Measurements from ENCODE around the gene PODXL. TPM values are rescaled to one million over a fixed set of nuclear protein-coding genes. Genes with fewer than 3 reads are reported as not detected.

PODXL gene
- total RNA-seq, 1 experiment from 2014 or later: 727 TPM

GRCh38 chr7:131489881-131490280 is 66.5 kb downstream of the PODXL start:
- Histone ChIP-seq H3K4me2 (ENCODE audit: insufficient read depth, insufficient read length, low read length) (no peak overlapping the region), H3K4ac (ENCODE audit: low read depth, low read length) (no peak overlapping the region), H2BK15ac (ENCODE audit: low read depth, low read length) (no peak overlapping the region), H3K4me1 (ENCODE audit: insufficient read depth, low read length) (no peaks in the 10 kb centered on the region), H2BK120ac (ENCODE audit: low read depth, low read length, poor library complexity, severe bottlenecking) (no peak overlapping the region), H4K8ac (replicated peaks; ENCODE audit: insufficient read length, low read depth, low read length) (no peak overlapping the region), H3K23me2 (ENCODE audit: insufficient read length, low read depth, low read length, poor library complexity, severe bottlenecking) (no peaks in the 10 kb centered on the region), H4K20me1 (ENCODE audit: control insufficient read depth, insufficient read depth, insufficient read length) (no peaks in the 10 kb centered on the region), H2BK12ac (ENCODE audit: insufficient read length, low read depth, low read length) (no peak overlapping the region), H3K18ac (ENCODE audit: insufficient read length, low read depth, low read length) (no peak overlapping the region), H3K56ac (ENCODE audit: insufficient read length, low read depth, low read length) (no peak overlapping the region), H3K9me3 (ENCODE audit: control insufficient read depth, low read depth, low read length) (no peaks in the 10 kb centered on the region), H3K14ac (ENCODE audit: insufficient read depth, low read length) (no peak overlapping the region), H3T11ph (ENCODE audit: low read length) (no peak overlapping the region), H3K23ac (ENCODE audit: insufficient read length, low read depth, low read length) (no peak overlapping the region), H3K27me3 (ENCODE audit: insufficient read depth, low read length) (no peaks in the 10 kb centered on the region), H4K91ac (ENCODE audit: insufficient read length, low read depth, low read length) (no peak overlapping the region), H4K5ac (ENCODE audit: insufficient read length, low read depth, low read length) (no peak overlapping the region), H3K9ac (ENCODE audit: extremely low read depth, insufficient read length, low read length) (no peak overlapping the region), H2AK5ac (ENCODE audit: insufficient read length, low read length) (no peak overlapping the region), H2BK20ac (ENCODE audit: low read depth, low read length, poor library complexity, severe bottlenecking) (no peak overlapping the region), H3K79me1 (ENCODE audit: insufficient read depth, low read depth, low read length, poor library complexity, severe bottlenecking) (no peaks in the 10 kb centered on the region), H3K79me2 (ENCODE audit: insufficient read depth, low read length) (no peaks in the 10 kb centered on the region), H3K27ac (ENCODE audit: insufficient read length, low read depth, low read length) (no peak overlapping the region), H2BK5ac (ENCODE audit: insufficient read length, low read length) (no peak overlapping the region), H2AFZ (ENCODE audit: low read length) (no peak overlapping the region)
- H3K27ac Mint-ChIP-seq: peak overlapping the region in 1 of 3 experiments; percentile 10; a peak in 2 of 7 replicates
- no peaks in the 10 kb centered on the region for H3K9me3 Mint-ChIP-seq
- H3K4me1 Mint-ChIP-seq: 0 out of 4 replicates have a peak, but pooled peaks cover 0 to 2% of the 10 kb centered on the region in 2 experiments
- WGBS (ENCODE audit: extremely low coverage, insufficient read length, low lambda C conversion rate): no CpG with 5 or more reads among the region's 4 CpGs
- DNase-seq: no peak
- H3K27me3 Mint-ChIP-seq (ENCODE audit: low read depth): no peaks in the 10 kb centered on the region; the same call in 1 of the 2 replicates
- no peaks in the 10 kb centered on the region; a peak in 2 of 7 replicates for H3K36me3 Mint-ChIP-seq (ENCODE audit: insufficient read depth in 1 of 3, low read depth in 3 of 3)
- no peak overlapping the region for H3K4me3 Mint-ChIP-seq
- no peak for TF ChIP-seq CTCF (conservative IDR thresholded peaks at IDR 0.05)
